ENCODE results near the gene COL4A5. TPM values are rescaled to one million over a fixed set of nuclear protein-coding genes. Genes with fewer than 3 reads are reported as not detected.
A peak's percentile ranks its signal among the peaks of the same experiment; 100 is the strongest.

The COL4A5 gene
- total RNA-seq, 1 donor from 2014 or later, result 48.4 TPM

DNA sequence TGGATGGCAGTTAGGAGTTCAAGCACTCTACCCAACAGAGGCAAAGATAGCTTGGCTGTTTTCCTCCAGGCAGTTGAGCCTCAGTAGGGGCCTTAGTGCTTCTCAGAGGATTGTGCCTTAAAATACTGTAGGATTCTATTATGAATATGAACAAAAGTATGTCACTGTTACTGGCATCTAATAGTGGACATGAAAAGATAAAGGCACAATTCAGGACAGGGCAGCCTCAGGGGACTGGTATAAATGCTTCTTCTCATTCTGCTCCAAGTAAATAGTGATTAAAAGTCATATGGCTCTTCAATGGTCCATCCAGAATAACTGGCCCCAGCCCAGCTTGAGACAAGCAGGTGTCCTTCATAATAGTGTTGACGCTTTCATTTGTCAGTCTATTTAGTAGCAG, 19.2 kb upstream of the COL4A5 start:
- TF ChIP-seq, protein P1, sequence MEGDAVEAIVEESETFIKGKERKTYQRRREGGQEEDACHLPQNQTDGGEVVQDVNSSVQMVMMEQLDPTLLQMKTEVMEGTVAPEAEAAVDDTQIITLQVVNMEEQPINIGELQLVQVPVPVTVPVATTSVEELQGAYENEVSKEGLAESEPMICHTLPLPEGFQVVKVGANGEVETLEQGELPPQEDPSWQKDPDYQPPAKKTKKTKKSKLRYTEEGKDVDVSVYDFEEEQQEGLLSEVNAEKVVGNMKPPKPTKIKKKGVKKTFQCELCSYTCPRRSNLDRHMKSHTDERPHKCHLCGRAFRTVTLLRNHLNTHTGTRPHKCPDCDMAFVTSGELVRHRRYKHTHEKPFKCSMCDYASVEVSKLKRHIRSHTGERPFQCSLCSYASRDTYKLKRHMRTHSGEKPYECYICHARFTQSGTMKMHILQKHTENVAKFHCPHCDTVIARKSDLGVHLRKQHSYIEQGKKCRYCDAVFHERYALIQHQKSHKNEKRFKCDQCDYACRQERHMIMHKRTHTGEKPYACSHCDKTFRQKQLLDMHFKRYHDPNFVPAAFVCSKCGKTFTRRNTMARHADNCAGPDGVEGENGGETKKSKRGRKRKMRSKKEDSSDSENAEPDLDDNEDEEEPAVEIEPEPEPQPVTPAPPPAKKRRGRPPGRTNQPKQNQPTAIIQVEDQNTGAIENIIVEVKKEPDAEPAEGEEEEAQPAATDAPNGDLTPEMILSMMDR (IDR thresholded peaks at IDR 0.05; ENCODE audit: insufficient read depth, low read length, severe bottlenecking), result no peak
- no peak for FAIRE-seq

DNA sequence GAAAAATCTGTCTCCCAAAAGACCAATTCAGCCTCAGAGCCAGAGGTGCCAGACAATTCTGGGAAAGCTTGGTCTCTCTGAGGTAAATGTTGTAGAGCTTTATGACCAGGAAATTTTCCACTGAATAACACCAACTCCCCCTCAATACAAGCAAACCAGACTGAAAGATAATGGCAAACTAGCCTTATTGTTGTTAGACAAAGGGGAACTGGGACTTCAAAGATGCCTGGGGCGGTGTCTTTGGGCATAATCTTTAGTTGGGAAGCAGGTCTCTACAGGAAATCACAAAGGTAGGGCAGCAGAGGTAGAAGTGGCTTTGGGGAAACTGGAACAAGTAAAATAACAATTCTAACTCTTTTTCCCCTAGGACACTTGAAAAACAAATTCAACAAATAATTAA, 13.4 kb upstream of the COL4A5 start:
- Histone ChIP-seq H3K4me3 (ENCODE audit: low read depth, low read length) (no peak overlapping the region), H3K36me3 (ENCODE audit: control insufficient read depth, insufficient read depth, low read length) (no peaks in the 10 kb centered on the region), H3K27me3 (ENCODE audit: control insufficient read depth, insufficient read depth, low read length) (no peaks in the 10 kb centered on the region)
- DNase-seq (ENCODE audit: low read depth), result no peak
- no peak for FAIRE-seq
- TF ChIP-seq, protein P1 (IDR thresholded peaks at IDR 0.05; ENCODE audit: insufficient read depth, low read length, severe bottlenecking), result no peak

More for the DNA sequence above, 19.2 kb upstream of the COL4A5 start:
- no peaks in the 10 kb centered on the region for H3K36me3 ChIP-seq (ENCODE audit: control insufficient read depth, insufficient read depth, low read length)
- no peaks in the 10 kb centered on the region for H3K27me3 ChIP-seq (ENCODE audit: control insufficient read depth, insufficient read depth, low read length)
- no peak overlapping the region for H3K4me3 ChIP-seq (ENCODE audit: low read depth, low read length)
- DNase-seq (ENCODE audit: low read depth), result no peak

DNA sequence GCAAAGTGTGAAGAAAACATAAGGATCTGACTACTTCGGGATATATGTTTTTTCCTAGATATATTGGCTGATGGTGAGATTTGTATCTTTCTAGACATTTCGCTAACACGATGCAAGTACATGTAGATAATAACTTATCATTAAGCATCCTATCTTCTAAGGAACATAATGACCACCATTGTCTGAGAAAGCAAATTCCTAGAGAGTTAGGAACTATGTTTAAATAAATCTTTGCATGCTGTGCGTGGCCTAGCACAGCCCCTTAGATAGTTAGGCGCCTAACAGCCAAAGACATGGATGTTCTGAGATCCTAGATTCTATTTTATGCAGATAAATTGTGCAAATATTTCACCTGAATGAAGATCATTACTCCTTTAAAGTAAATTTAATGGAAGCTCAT, 4.4 kb upstream of the COL4A5 start:
- DNase-seq (ENCODE audit: low read depth), result no peak
- H3K36me3 ChIP-seq (ENCODE audit: control insufficient read depth, insufficient read depth, low read length), result no peaks in the 10 kb centered on the region
- FAIRE-seq, result no peak
- H3K27me3 ChIP-seq (ENCODE audit: control insufficient read depth, insufficient read depth, low read length), result no peaks in the 10 kb centered on the region
- TF ChIP-seq, protein P1 (IDR thresholded peaks at IDR 0.05; ENCODE audit: insufficient read depth, low read length, severe bottlenecking), result no peak
- no peak overlapping the region for H3K4me3 ChIP-seq (ENCODE audit: low read depth, low read length)

- Histone ChIP-seq H3K27me3 (ENCODE audit: control insufficient read depth, insufficient read depth, low read length) (no peaks in the 10 kb centered on the region), H3K4me3 (ENCODE audit: low read depth, low read length) (peak overlapping the region; percentile 64), H3K36me3 (ENCODE audit: control insufficient read depth, insufficient read depth, low read length) (no peaks in the 10 kb centered on the region)
- DNase-seq (ENCODE audit: low read depth) (no peak), FAIRE-seq (no peak)
- TF ChIP-seq, protein P1 (IDR thresholded peaks at IDR 0.05; ENCODE audit: insufficient read depth, low read length, severe bottlenecking), result no peak
Observed at GRCh38 chrX:108437349-108438109, 2.1 kb upstream of the COL4A5 start.

- no peaks in the 10 kb centered on the region for H3K27me3 ChIP-seq (ENCODE audit: control insufficient read depth, insufficient read depth, low read length)
- peak; percentile 62 for DNase-seq (ENCODE audit: low read depth)
- TF ChIP-seq, protein P1 (IDR thresholded peaks at IDR 0.05; ENCODE audit: insufficient read depth, low read length, severe bottlenecking), result no peak
- peak; percentile 28 for FAIRE-seq
- no peaks in the 10 kb centered on the region for H3K36me3 ChIP-seq (ENCODE audit: control insufficient read depth, insufficient read depth, low read length)
- peak within 1 kb of the TSS; percentile 64 for H3K4me3 ChIP-seq (ENCODE audit: low read depth, low read length)
Observed at GRCh38 chrX:108438110-108438623, 1.5 kb upstream of the COL4A5 start, which contains the start of gene COL4A6. Gene COL4A6 (minus strand): TSS chrX:108438422. CDS start chrX:108438196, 226 bp downstream.
